ENCODE data around the gene RHEB.

DNA sequence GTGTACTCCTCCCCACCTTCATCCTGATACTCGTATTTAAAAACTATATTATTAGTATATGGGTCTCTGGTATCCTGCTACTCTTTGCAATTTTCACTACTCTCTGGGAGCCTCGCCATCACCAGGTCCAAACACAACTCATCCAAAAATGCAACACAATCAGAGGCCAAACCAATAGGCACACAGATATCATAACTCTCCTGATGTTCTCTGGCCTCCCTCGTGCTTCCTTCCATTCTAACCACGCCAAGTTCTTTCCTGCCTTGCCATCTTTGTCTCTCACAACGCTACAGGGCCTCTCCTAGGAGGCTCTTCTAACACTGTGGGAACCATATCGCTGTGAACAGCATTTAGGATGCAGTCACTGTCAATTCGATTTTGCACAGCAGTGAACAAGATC, 7.3 kb downstream of the RHEB start:
- TF ChIP-seq RAD21 (IDR thresholded peaks at IDR 0.05; ENCODE audit: low read depth) (no peak), ZBTB7A (IDR thresholded peaks at IDR 0.05; ENCODE audit: low read depth) (no peak), YY1 (IDR thresholded peaks at IDR 0.05; ENCODE audit: low read depth) (no peak), EP300 (IDR thresholded peaks at IDR 0.05; ENCODE audit: borderline replicate concordance) (no peak), EGR1 (IDR thresholded peaks at IDR 0.05) (no peak), CEBPB (IDR thresholded peaks at IDR 0.05) (no peak), TAF1 (IDR thresholded peaks at IDR 0.05; ENCODE audit: low read depth) (no peak), USF1 (IDR thresholded peaks at IDR 0.05) (no peak)
- TF ChIP-seq, protein P1, sequence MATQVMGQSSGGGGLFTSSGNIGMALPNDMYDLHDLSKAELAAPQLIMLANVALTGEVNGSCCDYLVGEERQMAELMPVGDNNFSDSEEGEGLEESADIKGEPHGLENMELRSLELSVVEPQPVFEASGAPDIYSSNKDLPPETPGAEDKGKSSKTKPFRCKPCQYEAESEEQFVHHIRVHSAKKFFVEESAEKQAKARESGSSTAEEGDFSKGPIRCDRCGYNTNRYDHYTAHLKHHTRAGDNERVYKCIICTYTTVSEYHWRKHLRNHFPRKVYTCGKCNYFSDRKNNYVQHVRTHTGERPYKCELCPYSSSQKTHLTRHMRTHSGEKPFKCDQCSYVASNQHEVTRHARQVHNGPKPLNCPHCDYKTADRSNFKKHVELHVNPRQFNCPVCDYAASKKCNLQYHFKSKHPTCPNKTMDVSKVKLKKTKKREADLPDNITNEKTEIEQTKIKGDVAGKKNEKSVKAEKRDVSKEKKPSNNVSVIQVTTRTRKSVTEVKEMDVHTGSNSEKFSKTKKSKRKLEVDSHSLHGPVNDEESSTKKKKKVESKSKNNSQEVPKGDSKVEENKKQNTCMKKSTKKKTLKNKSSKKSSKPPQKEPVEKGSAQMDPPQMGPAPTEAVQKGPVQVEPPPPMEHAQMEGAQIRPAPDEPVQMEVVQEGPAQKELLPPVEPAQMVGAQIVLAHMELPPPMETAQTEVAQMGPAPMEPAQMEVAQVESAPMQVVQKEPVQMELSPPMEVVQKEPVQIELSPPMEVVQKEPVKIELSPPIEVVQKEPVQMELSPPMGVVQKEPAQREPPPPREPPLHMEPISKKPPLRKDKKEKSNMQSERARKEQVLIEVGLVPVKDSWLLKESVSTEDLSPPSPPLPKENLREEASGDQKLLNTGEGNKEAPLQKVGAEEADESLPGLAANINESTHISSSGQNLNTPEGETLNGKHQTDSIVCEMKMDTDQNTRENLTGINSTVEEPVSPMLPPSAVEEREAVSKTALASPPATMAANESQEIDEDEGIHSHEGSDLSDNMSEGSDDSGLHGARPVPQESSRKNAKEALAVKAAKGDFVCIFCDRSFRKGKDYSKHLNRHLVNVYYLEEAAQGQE (IDR thresholded peaks at IDR 0.05; ENCODE audit: low read depth): no peak
